VCaP (cell line): ENCODE data around the gene TXNL4A.

Source experiments
- H3K27ac ChIP-seq: fragments of 450-650 bp; 2 replicates; pipeline ENCODE4 v1.5.1; 2017
- CTCF ChIP-seq: fragments of 450-650 bp; conservative IDR thresholded peaks from 2 replicates; pipeline ENCODE4 v1.5.1; 2017; ENCODE audit warnings: mild to moderate bottlenecking, moderate library complexity

Gene TXNL4A

GRCh38 chr18:79944126-79944731 is 44.1 kb downstream of the TXNL4A start:
- no peak overlapping the region for H3K27ac ChIP-seq
- no peak for TF ChIP-seq CTCF

GRCh38 chr18:79943608-79944125 is 44.7 kb downstream of the TXNL4A start:
- no peak for TF ChIP-seq CTCF
- no peak overlapping the region for H3K27ac ChIP-seq

- no peak overlapping the region for H3K27ac ChIP-seq
- TF ChIP-seq CTCF: no peak
These were observed 45.4 kb downstream of the TXNL4A start for GRCh38 chr18:79942786-79943607.

GRCh38 chr18:79942211-79942610 is 46.2 kb downstream of the TXNL4A start:
- TF ChIP-seq CTCF: no peak
- peak overlapping the region; percentile 20 for H3K27ac ChIP-seq

GRCh38 chr18:79941473-79942119 is 46.8 kb downstream of the TXNL4A start:
- TF ChIP-seq CTCF: no peak
- H3K27ac ChIP-seq: peak overlapping the region; percentile 20

- TF ChIP-seq CTCF: no peak
- H3K27ac ChIP-seq: no peak overlapping the region
These were observed 47.4 kb downstream of the TXNL4A start for GRCh38 chr18:79940814-79941472.
